ENCODE data around the gene EYS.

Gene EYS

DNA sequence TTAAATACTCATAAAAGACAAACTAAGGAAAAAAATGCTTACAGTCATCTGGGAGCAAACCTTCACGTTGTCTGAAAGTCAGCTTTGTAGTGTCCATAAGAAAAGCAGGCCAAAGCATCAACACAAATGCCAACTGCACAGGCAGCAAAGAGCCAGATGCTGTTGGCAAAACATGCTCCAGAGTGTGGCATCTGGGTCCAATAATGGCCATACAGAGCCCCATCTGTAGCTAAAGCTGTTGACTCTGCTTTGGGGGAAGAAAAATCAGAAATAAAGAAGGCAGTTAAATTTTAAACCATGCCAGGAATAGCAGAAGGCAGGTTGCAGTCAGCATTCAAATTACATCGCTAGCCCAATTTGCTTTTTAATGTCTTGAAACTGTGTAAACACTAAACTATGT, 776.3 kb downstream of the EYS start:
- peak; percentile 8 for DNase-seq

DNA sequence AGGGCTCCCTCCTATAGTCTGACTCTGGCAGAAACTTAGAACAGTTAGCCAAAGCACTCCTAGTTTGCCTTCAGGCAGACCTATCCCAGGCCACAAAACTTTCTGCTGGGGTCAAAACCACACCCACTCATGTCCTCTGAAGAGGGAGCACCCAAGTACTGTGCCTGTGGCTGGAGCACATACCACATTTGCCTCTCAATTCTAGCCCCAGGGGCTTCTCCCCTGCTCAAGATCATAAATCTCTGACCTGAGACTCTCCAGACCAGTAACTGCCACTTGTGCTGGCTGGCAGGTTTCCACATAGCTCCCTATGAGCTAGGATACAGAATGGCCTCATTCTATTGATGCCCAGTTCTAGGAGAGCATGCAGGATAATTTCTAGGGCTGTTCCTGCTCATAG, 781.0 kb downstream of the EYS start:
- no peak for DNase-seq

DNA sequence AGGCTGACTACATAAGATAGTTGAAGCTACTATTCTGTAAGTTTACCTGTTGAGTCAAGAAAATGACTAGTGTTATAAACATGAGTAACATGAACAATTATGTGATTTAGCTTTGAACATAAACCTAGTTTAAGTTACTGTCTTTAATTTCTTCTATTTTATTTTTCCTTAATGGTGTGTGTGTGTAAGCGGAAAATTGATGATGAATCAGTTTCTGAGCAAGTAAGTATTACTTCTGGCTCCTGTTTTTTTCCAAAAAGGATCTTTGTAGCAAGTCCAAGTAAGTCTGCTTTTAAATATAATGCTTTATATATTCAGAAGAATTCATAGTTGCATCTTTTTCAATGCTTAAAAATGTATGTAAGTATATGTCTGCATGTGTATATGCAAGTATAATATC, 786.8 kb downstream of the EYS start:
- DNase-seq, result no peak

DNA sequence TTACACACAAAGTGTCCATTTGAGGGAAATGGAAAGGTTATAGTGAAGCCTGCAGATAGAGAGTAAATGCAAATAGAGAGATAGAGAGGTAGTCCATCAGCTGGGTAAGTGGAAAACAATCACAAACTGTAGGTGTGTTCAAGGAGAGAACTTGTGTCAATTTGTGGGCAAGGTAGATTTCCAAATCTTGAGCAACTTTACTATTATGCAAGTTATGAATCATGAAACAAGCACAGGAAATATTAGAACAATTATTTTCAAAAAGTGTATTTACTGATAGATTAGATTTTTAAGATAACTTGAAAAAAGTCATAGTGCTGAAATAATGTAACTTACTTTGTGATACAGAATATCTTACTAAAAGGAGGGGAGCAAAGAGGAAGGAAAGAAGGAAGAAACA, 792.9 kb downstream of the EYS start:
- no peak for DNase-seq

DNA sequence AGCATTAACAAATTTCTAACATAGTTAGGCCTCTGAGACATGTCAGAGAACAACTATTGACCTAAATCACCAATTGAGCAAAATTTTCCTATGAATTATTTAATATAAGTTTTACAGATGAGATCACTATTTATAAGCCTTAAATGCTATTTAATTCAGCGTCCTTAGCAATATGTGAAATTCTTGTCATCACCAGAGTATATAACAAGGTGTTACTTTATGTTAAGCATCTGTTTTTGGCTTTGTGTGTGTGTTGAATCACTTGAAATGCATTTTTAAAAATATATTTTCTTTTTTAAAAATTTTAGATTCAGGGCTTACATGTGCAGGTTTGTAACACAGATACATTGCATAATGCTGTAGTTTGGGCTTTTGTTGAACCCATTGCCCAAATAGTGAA, 794.1 kb downstream of the EYS start:
- DNase-seq, result no peak

DNA sequence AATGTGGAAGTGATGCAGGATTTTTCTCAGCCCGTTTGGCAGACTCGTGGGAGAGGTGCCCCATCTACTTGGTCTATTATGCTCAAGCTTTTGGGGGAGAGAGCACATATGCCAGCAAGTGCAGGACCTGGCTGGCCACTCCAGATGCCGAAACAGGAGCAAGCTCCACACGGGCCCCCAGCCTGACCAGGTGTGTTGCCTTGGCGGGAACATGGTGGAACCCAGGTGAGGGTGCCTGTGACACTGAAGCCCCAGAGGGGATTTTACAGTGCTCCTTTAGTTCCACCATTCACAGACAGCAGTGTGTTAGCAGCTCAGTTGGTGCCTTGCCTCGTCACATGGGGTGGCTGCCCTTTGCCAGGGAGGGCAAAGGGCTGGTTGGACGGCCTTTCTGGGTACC, 798.9 kb downstream of the EYS start:
- no peak for DNase-seq

DNA sequence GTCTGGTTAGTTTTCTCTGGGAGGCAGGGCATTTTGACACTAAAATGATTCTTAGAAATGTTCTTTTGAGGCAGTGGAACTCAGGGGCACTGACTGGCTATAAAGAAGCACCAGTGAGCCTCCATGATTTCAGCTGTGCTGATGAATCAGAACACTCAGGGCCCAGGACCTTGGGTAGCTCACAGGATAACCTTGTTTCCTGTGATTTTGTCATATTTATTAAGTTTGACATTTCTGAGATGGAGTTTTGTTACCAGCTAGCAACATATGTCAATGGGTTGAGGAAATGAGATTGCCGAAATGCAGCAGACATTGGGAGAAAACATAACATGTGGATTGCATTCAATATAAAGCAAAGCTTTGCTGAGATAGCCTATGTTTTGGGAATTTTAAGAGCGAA, 802.4 kb downstream of the EYS start:
- DNase-seq, result no peak

DNA sequence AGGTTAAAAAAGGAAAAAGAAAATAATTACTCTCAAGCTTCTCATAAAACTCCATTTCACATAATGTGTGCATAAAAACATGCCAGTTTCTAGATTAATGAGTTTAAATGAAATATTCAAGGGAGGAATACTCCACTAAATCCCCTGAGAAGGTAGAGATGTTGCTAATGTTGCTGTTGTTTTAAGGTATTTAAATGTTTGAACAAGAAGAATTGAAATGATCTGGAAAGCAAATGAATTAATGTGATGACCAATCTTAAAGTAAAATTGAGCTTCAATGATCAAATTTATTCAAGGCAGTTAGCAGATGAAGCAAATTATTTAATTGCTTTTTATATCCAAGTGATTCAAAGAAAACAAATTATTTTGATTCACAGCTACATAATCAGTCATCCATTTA, 804.4 kb downstream of the EYS start:
- DNase-seq, result no peak

DNA sequence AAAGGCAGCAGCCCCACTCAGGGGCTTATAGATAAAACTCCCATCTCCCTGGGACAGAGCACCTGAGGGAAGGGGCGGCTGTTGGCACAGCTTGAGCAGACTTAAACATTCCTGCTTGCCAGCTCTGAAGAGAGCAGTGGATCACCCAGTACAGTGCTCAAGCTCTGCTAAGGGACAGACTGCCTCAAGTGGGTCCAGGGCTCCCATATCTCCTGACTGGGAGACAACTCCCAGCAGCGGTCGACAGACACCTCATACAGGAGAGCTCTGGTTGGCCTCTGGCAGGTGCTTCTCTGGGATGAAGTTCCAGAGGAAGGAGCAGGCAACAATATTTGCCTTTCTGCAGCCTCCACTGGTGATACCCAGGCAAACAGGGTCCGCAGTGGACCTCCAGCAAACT, 810.1 kb downstream of the EYS start:
- DNase-seq, result no peak

DNA sequence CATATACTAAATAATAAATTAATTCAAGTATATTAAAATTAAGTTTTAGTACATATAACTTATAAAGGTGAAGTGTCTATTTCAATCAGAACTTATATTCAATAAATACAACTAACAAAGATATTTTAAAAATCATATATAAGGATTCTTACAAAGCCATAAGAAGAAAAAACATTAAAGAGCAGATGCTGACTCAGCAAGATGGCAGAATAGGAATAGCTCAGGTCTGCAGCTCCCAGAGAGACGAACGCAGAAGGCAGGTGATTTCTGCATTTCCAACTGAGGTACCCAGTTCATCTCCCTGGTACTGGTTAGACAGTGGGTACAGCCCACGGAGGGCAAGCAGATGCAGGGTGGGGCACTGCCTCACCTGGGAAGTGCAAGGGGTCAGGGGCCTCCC, 811.1 kb downstream of the EYS start:
- no peak for DNase-seq

DNA sequence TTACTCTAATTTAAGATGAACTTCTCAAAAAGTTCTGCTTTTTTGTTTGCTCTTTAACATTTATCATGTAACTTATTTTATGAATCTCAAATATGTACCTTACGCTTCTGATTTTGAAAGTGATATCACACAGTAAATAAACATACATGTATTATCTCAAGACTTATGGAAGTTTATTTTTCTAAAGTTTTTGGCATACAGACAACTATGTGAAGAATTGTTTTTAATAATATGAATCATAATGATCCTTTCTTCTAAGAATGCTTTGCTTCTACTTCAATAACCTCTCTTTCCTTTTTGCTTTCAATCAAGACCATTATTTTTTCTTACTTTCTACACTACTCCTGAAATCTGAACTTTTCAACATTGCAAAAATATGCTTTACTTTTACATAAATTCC, 816.4 kb downstream of the EYS start:
- DNase-seq, result no peak

DNA sequence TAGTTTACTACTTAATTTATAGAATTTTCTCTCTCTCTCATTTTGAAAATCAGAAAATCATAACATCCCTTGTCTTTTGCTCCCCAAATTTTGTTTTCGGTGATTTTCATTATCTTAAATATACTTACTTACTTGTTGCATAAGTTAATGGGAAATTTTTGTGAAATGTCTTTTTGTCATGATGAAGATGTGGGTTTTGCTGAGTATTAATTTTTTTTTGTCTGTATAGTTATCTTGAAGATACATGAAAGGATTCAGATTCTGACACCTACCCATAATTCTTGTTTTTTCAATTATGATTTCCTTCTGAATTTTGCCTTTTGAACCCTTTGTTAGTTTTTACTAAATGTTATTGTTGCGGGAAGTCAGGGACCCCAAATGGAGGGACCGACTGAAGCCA, 817.9 kb downstream of the EYS start:
- no peak for DNase-seq

DNA sequence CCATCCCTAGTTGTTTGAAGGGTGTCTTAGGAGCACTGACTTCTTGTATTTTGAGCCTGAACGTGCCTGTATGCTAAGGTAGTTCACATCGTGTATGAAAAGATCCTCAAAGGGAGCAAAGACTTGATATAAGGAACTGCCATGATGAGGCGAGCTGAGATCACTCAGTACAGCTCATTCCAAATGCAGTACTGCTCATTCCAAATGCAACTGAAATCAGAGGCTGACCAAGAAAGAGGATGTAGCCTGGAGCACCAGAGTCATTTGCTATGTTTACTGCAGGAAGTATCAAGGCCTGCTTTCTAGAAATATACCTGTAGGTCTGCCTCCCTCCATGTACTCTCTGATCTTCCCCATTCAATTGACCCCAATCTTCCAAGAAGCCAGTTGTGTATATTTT, 832.2 kb downstream of the EYS start:
- no peak for DNase-seq

DNA sequence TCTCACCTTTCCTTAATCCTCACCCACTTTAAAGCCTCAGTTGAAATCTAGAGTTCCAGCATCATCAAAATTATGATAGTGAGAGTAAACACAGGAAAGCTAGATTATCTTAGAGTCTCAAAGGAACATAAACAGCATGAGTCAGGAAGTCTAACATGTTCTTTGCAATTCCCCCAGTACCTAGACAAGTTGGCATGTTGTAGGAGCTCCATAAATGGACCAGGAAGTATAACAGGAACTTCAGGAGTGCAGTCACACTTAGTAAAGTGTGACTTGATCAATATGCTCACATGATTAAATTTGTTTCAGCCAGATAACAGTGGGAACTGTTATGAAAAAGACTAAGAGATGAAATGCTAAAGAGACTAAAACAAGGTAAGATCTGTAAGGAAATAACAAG, 834.4 kb downstream of the EYS start:
- no peak for DNase-seq

DNA sequence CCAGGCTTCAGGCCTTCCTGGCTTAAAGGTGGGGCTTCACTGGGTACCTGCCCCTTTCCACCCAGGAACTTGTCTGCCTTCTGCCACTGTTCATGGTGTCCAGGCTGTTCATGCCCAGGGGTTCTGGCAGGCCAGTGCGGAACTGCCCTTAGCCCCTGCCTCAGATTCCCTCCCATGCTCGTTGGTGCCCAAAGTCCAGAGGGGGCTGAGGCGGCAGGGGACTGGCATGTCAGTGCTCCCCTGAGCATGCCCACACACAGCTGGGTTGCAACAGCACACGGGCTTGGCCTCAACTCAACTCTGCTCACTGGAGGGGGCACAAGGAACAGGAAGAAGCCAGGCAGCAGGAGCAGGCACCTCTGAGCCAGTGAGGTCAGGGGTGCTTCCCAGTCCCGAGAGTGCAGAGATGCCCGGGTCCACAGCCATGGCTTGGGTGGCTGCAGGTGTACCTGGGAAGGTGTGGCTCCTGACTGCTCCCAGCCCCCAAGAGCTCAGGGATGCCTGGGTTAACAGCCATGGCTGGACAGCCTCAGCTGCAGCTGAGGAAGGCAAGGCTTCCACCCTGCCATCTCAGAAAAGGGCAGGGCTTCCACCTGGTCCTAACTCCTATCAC, 845.9 kb downstream of the EYS start:
- no peak for DNase-seq

DNA sequence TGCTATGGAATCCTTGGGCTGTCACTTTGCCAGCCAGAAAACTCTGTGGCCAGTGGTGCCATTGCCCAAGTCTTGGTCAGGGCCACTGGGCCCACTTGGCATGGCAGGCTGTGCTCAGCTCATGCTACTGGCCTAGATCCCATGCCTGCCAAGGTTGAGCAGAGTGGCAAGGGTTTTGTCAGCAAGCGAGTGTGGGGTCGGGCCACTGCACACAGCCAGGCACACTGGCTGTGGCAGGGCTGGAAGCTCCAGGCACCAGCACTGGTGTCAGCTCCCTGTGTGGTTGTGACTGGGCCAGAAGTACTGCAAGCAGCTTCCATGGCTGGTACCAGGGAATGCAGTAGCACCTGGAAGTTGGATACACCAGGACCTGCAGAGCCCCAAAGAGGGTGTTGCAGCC, 846.8 kb downstream of the EYS start:
- no peak for DNase-seq

DNA sequence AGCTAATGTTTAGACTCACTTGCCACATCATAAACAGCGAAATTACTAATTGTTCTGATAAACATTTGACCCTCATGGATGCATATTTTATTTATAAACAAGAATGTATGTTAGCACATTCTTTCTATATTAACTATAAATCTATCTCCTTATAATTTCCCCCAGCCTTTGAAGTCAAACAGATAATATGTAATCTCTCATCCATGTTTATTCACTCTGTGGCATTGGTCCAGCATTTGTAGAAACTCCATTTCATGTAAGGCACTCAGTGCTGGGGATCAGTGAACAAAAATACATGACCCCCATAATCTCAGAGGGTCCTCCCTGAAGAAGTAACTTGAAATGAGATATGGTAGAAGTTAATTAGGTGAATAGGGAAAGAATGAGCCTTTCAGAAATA, 856.9 kb downstream of the EYS start:
- DNase-seq, result no peak

DNA sequence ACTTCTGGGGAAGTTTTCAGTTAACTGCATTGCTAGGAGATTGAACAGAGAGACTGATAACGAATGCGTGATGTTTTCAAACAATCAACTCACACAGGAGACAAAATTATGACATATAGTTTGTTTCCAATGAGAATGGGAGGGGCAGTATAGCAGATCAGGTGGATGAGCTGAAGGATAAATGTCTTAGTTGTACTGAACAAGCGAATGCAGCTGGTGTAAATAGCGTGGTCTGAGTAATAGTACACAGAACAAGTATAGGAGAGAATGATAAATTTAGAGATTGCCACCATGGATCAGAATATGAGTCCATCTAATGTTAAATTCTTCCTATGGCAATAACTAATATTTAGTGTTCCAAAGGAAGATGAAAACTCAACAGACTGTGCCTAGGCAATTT, 858.6 kb downstream of the EYS start:
- DNase-seq, result no peak

DNA sequence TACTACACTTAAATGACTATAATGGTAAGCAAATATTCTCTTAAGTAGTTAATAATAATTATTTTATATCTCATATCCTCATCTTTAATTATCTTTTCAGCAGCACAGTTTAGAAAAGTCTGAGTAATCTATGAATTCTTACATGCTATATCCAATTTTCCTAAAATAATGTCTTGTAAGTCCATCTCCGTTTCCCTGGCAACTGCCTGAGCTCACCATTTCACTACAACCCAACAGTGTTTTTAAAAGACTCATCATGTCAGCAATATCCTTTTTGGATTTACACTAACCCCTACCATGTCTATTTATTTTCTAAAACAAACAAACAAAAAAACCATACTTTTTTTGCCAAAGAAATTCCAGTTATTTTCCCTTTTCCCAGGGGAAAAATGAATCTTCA, 859.6 kb downstream of the EYS start:
- DNase-seq, result no peak

DNA sequence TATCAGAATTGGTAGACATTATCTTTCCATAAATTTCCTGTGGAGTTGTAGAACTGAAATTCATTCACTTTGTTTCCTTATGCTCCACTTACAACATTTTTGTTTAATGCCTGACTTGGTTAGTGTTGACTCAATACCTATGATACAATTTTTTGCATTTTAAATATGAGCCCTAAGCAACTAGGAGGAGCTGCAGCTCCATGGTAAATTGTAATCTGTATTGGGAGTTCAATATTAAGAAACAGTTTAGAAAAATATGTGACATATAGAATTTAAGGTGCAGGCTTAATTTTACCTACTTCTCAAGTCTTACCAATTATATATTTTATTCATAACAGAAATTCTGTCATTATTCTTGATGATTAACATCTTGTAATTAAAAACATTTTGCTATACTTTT, 868.3 kb downstream of the EYS start:
- no peak for DNase-seq

DNA sequence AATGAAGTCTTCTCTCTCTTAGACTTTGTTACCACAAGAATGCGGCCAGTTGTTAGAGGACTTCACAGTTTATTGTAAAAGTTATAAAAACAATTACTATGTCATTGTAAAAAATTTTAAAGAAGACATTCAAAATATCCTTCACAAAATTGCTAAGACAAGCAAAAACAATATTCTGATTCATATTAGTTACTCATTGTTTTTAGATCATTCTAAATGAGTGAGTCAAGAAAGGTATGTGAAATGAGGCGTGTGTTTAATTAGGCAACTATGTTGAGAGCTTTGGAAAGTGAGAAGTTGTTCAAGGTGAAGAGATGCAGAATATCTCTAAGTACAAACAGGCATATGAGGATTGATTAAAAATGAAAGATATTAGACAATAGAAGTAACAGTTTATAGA, 875.3 kb downstream of the EYS start:
- DNase-seq, result no peak

DNA sequence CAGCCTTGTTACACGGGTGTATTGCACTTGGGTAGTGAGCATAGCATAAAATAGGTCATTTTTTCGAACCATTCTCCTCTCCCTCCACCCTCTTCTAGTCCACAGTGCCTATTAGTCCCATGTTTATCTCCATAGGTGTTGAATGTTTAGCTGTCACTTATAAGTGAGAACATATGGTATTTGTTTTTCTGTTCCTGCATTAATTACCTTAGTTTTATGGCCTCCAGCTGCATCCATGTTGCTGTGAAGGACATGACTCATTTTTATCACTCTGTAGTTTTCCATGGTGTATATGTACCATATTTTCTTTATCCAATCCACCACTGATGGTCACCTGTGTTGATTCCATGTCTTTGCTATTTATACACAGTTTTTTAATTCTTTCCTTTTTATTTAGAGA, 889.5 kb downstream of the EYS start:
- no peak for DNase-seq

DNA sequence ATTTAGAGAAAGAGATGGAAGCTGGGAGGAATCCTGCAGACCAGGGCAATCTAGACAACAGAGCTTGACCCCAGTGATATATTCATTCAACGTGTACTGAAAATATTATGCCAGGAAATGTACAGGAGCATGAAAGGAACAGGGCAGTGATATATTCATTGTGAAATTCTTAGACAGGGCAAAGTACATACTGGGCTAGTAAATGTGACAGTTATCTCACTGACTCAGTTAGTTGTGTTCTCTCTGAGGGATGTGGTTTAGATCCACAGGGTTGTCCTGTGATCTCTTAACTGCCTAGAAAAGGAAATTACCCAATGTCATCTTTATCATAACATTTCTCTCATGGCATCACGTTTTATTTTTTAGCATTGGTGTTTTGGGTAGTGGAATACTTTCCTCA, 891.3 kb downstream of the EYS start:
- DNase-seq, result no peak

DNA sequence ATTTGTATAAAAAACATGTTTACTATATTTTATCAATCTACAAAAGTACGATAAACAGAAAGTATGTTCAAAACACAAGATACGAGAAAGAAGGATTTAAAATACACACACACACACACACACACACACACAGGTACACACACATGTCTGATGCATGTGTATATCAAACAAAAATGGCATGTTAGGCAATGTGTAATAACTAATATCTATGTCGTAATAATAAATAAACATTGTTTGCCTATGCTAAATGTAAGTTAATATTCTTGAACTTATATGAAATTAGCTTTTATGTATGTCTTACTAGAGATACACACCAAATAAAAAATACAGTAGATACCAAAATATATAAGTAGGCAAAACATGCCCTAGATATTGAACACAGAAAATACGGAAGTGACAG, 894.9 kb downstream of the EYS start:
- DNase-seq, result no peak

DNA sequence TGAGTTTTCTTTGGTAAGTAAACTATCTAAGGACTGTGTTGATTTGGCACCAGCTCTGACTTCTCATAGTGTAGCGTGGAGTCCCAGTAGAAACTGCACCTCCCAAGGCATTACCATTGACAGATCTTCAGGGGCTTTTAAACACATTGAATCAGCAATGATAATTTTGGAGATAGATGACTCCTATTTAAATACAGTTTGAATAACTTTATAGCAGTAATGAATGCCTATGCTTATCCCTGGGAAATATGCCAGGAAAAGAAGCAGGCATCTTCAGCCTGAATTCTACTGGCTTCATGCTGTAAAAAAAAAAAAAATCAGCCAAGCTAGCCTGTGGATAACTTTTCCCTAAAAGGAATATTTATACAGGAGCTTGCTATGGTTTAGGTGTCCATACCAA, 895.9 kb downstream of the EYS start:
- no peak for DNase-seq

DNA sequence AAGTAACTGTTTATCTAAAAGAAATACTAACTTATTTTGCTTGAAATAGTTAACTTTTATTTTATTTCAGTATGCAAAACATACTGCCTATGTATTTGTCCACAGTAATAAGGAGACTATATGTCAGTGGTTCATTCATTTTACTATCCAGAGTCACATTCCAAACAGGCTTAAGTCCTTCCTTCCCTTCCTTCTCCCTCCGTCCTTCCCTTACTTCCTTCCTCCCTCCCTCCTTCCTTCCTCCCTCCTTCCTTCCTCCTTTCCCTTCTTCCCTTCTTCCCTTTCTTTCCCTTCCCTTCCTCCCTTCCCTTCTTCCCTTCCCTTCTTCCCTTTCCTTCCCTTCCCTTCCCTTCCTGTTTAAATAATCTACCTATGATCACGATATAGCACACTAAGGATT, 899.2 kb downstream of the EYS start:
- DNase-seq, result no peak
